ENCODE data around the gene JMJD8.
"Not testable (repeated sequence)": the region's sequence is repeated elsewhere in the genome, so short reads cannot be mapped to it uniquely, and the experiment has no call there.

- not testable (repeated sequence) for TF ChIP-seq POLR2A (IDR thresholded peaks at IDR 0.05; ENCODE audit: low read depth); CTCF (IDR thresholded peaks at IDR 0.05)
Measured at GRCh38 chr16:691242-691641, 7.1 kb upstream of the JMJD8 start.

Data from esophagus muscularis mucosa (tissue), 3 donors.